Pancreas (tissue), 10 donors: ENCODE results near the gene CALN1. TPM values are rescaled to one million over a fixed set of nuclear protein-coding genes. Genes with fewer than 3 reads are reported as not detected.

Experiments used
- ATAC-seq, 4 donors: fragments of 200-7000 bp; cut with Tn5 transposase; one replicate each; pipeline versions ENCODE4 v1.8.0 to v1.9.1; 2020; ENCODE audit warnings: mild to moderate bottlenecking in 4 of 4, moderate library complexity in 4 of 4
- DNase-seq, 6 donors: peaks; one replicate each; pipeline ENCODE4 v3.0.0-alpha.2; 2020
- FAIRE-seq: peaks from 2 replicates; lab custom pipeline; 2012; peaks lifted over from hg19 to GRCh38; lab: Jason Lieb, UNC
- H3K27ac ChIP-seq, 4 donors: fragments of 200-600 bp; sonication (generic); 1 replicate in 3 of 4; 2 replicates in 1 of 4; pipeline versions ENCODE4 v1.5.0 to v1.8.0; 2020
- H3K27me3 ChIP-seq, 4 donors: fragments of 200-600 bp; one replicate each; pipeline ENCODE4 v1.8.0; 2021
- H3K36me3 ChIP-seq, 3 donors: fragments of 200-600 bp; sonication (generic) in 1 of 3; one replicate each; pipeline versions ENCODE4 v1.5.0 to v1.8.0; 2020 to 2021
- H3K4me1 ChIP-seq, 3 donors: fragments of 200-600 bp; one replicate each; pipeline ENCODE4 v1.8.0; 2021
- H3K4me3 ChIP-seq, 4 donors: fragments of 200-600 bp; sonication (generic) in 2 of 4; one replicate each; pipeline versions ENCODE4 v1.5.0 to v1.8.0; 2020 to 2021
- H3K9me3 ChIP-seq, 4 donors: fragments of 200-600 bp; one replicate each; pipeline ENCODE4 v1.8.0; 2021
- CTCF ChIP-seq, 4 donors: fragments of 200-600 bp; sonication (generic) in 3 of 4; IDR thresholded peaks; one replicate each; pipeline versions ENCODE4 v1.5.0 to v1.8.0; 2021; ENCODE audit warnings: antibody characterized with exemption in 4 of 4
- WGBS, 2 donors: extraction: QIAGEN DNeasy Blood & Tissue Kit; methylation state at CpG; one replicate each; pipeline ENCODE4 v1.1.7; 2013; 5-methylcytosine and 5-hydroxymethylcytosine counted together
- intact Hi-C, 3 donors: fragments of 100-400 bp; cut with DNase I; formaldehyde crosslinking; loops; one replicate each; pipeline versions ENCODE4 v1.11.1 to v1.14.2; 2022
- polyA plus RNA-seq, 2 donors: library from polyadenylated mRNA; stranded (reverse); fragments of 200-250 nt; gene quantifications; one replicate each; pipeline ENCODE4 v1.2.3, GENCODE V29; 2013
- total RNA-seq, 6 donors: library from RNA; stranded (reverse); fragmentation: NEBNext Ultra II Directional in 4 of 6; extraction: Animal tissue kit (Norgen Biotek cat#: 25700) in 4 of 6; gene quantifications; one replicate each; pipeline versions ENCODE4 v1.2.1 to v1.2.4, GENCODE V29; 2021 to 2023
- donor health status: healthy with polysubstance abuse.
- donor health status: DM: no; HTN: no; CAD: no; lungs with moderate emphysema.
- donor health status: DM: no; HTN: no; CAD: no.
- donor health status: control.
- donor health status: control.
- donor health status: Bipolar disorder and iron deficiency.
- donor health status: DM: yes; HTN: yes; CAD: no.
- donor health status: DM: no; HTN: no; CAD: no.
- donor health status: DM: no; HTN: no; CAD: no.
- donor health status: DM: yes; HTN: yes; CAD: no.

CALN1 gene
- total and polyA plus RNA-seq, 8 donors, result 0.39 to 18.4 (median 1.5) TPM

- WGBS, 2 donors, result 71 to 77% methylated on average over 6 of the region's 6 CpGs
- intact Hi-C loops, result no loop called here
- FAIRE-seq, result no peak
- no peak overlapping the region for H3K27ac ChIP-seq
- H3K27me3 ChIP-seq, result no peaks in the 10 kb centered on the region
- TF ChIP-seq CTCF (IDR thresholded peaks at IDR 0.05), result no peak
- H3K4me1 ChIP-seq, result no peaks in the 10 kb centered on the region
- DNase-seq, result no peak
- H3K9me3 ChIP-seq, result no peaks in the 10 kb centered on the region
- no peaks in the 10 kb centered on the region for H3K36me3 ChIP-seq
- ATAC-seq, result no peak
- H3K4me3 ChIP-seq, result no peak overlapping the region
These were observed 394.4 kb downstream of the CALN1 start for GRCh38 chr7:72017756-72018155.

GRCh38 chr7:72016574-72016973 lies 395.6 kb downstream of the CALN1 start:
- Histone ChIP-seq H3K27ac (no peak overlapping the region), H3K9me3 (no peaks in the 10 kb centered on the region), H3K4me1 (no peaks in the 10 kb centered on the region), H3K27me3 (no peaks in the 10 kb centered on the region), H3K4me3 (no peak overlapping the region), H3K36me3 (no peaks in the 10 kb centered on the region)
- intact Hi-C loops, result no loop called here
- TF ChIP-seq CTCF (IDR thresholded peaks at IDR 0.05), result no peak
- DNase-seq (no peak), FAIRE-seq (no peak), ATAC-seq (no peak)
- WGBS, 2 donors, result 80 to 87% methylated on average over 3 of the region's 3 CpGs

GRCh38 chr7:72015136-72015535 lies 397.0 kb downstream of the CALN1 start:
- H3K9me3 ChIP-seq, result no peaks in the 10 kb centered on the region
- no peaks in the 10 kb centered on the region for H3K4me1 ChIP-seq
- no peak for DNase-seq
- no peak for ATAC-seq
- H3K27me3 ChIP-seq, result no peaks in the 10 kb centered on the region
- 89 to 93% methylated on average over 4 of the region's 4 CpGs for WGBS, 2 donors
- no peak for FAIRE-seq
- no peak overlapping the region for H3K4me3 ChIP-seq
- no peak overlapping the region for H3K27ac ChIP-seq
- intact Hi-C loops, result no loop called here
- TF ChIP-seq CTCF (IDR thresholded peaks at IDR 0.05), result no peak
- H3K36me3 ChIP-seq, result no peaks in the 10 kb centered on the region

- intact Hi-C loops, result no loop called here
- Histone ChIP-seq H3K27me3 (no peaks in the 10 kb centered on the region), H3K9me3 (no peaks in the 10 kb centered on the region), H3K36me3 (no peaks in the 10 kb centered on the region), H3K4me1 (no peaks in the 10 kb centered on the region), H3K4me3 (no peak overlapping the region), H3K27ac (no peak overlapping the region)
- FAIRE-seq, result no peak
- no peak for ATAC-seq
- TF ChIP-seq CTCF (IDR thresholded peaks at IDR 0.05), result no peak
- WGBS, 2 donors, result 79 to 89% methylated on average over 10 of the region's 10 CpGs
- no peak for DNase-seq
These were observed 405.1 kb downstream of the CALN1 start for GRCh38 chr7:72007018-72007417.

GRCh38 chr7:72003236-72003635 lies 408.9 kb downstream of the CALN1 start:
- Histone ChIP-seq H3K27me3 (no peaks in the 10 kb centered on the region), H3K4me1 (no peaks in the 10 kb centered on the region), H3K36me3 (no peaks in the 10 kb centered on the region), H3K9me3 (no peaks in the 10 kb centered on the region), H3K4me3 (no peak overlapping the region), H3K27ac (no peak overlapping the region)
- FAIRE-seq, result no peak
- 83 to 88% methylated on average over 6 of the region's 6 CpGs for WGBS, 2 donors
- intact Hi-C loops, result no loop called here
- ATAC-seq, result no peak
- no peak for TF ChIP-seq CTCF (IDR thresholded peaks at IDR 0.05)
- no peak for DNase-seq
